Sigmoid colon (tissue), 3 donors: ENCODE results near the gene RNF125.

Source experiments
- CTCF ChIP-seq, 4 experiments: fragments of 450-650 bp in 3 of 4; fragments of 200-600 bp in 1 of 4; IDR thresholded peaks; one replicate each; pipeline ENCODE4 v1.5.1; 2016 to 2019; ENCODE audit warnings: antibody characterized with exemption in 4 of 4, mild to moderate bottlenecking in 3 of 4, moderate library complexity in 2 of 4
- POLR2A ChIP-seq, 2 donors: fragments of 450-650 bp; IDR thresholded peaks; one replicate each; pipeline ENCODE4 v1.6.1; 2016; ENCODE audit warnings: antibody characterized with exemption in 2 of 2, mild to moderate bottlenecking in 2 of 2, moderate library complexity in 2 of 2

GRCh38 chr18:32056613-32057358 lies 38.2 kb downstream of the RNF125 start:
- TF ChIP-seq CTCF (IDR thresholded peaks at IDR 0.05) (no peak), POLR2A (IDR thresholded peaks at IDR 0.05) (no peak)
